GM18498 (cell line): Measurements from ENCODE around the gene ADRB2.
A peak's percentile ranks its signal among the peaks of the same experiment; 100 is the strongest.

Experiments
- ATAC-seq: cut with Tn5 transposase; IDR thresholded peaks from one replicate; pipeline ENCODE4 v1.9.1; 2021; ENCODE audit warnings: mild to moderate bottlenecking, moderate library complexity; ENCODE audit not compliant: unreplicated experiment

Gene ADRB2

DNA sequence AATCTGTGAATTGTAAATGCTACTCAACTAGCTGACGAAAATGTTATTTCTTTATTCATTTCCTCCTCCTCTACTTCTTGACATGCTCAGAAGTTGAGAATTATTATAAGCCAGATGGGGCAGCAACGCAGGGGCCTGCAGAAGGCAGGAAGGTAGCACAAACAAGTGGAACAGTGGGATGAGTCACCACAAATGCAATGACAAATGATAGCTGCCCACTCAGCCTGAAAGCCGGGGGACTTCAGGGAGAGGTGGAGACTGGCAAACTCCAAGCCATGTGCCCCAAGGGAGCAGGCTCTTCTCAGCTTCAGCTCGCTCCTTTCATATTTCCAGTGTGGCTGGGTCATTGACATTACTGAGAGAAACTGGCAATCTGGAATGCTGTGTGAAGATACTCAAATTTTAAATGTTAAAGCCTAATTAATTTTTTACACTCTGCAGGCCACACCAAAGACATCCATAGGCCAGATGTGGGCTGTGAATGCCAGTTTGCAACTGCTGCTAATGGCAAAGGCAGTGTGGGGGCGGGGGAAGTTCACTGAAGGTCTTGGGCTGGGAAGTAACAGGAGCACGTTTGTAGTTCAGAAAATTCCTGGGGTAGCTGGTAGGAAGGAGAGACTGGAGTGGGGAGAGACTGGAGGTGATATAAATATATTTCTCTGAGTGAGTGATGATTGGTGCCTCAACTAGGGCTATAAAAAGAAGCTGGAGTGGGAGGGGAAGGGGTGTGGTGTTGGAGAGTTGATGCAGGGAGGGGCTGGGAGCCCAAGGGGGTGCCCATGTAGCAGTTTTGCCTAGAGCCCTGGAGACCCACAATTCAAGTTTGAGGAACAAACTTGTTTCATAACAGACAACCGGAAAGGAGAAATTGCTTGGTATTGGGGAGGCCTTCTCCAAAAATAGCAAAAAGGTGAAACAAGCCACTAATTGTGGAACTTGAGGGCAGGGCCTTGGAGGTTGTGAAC lies 20.8 kb upstream of the ADRB2 start:
- peak; percentile 34 for ATAC-seq

GRCh38 chr5:148806520-148806931 lies 19.9 kb upstream of the ADRB2 start:
- no peak for ATAC-seq

DNA sequence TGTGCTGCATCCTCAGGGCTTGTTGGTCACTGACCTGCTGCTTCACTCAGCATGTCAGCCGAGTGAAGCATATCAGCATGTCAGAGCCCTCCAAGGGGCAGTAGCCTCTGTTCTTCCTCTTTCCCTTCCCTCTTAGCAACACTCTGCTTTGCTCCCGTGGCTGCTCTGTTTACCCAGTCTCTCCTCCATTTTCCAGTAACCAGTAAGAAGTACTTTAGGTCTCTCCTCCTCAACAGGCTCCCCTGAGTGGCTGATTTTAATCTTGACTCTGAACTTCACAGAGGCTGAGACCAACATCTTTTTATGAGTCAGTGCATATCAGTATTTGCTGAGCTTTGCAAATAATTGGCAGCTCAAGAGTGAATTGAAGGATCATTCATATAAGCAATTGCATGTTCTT lies 18.6 kb upstream of the ADRB2 start:
- no peak for ATAC-seq

DNA sequence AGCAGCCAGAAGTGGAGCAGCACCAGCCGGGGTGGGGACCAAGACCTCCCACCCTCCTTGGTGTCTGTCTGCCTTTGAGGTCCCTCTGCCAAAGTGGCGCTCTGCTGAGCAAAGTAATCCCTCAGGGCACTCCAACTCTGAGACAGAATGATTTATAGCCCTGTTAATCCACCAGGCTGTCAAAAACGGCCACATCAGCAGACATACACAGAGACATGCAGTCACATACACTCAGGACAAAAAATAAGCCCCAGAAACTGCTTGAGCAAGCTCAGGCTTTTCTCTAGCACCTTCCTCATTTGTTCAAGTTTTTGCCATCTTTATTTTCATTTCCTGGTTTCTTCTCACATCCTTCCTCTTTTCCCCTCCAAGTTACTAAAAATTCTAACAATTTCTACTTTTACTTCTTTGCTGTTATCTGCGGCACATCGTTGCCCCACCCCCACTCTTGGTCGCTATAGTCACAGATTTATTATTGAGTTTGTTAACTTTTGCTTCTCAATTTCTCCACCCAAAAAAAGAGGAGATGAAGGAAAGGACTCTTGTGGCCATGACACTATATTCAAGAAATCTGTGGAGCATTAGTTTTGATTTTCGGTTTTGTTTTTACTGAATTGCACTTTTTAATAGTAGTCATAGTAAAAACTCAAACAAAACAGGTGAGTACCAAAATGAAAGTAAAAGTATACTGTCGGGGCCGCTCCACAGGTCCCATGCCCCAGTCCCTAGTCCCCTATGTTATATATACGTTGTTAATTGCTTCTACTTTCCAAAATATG lies 17.4 kb upstream of the ADRB2 start:
- ATAC-seq: peak; percentile 65

- ATAC-seq: no peak
Measured at GRCh38 chr5:148809781-148810524, 16.5 kb upstream of the ADRB2 start.

DNA sequence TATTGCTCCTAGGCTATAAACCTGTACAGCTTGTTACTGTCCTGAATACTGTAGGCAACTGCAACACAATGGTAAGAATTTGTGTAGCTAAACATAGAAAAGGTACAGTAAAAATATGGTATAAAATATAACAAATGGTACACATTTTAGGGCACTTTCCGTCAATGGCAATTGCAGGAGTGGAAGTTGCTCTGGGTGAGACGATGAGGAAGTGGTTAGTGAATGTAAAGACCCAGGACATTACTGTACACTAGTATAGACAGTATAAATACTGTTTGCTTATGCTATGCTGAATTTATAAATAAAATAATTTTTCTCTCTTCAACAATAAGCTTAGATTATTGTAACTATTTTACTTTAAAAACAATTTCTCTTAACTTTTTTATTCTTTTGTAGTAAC lies 15.6 kb upstream of the ADRB2 start:
- ATAC-seq: no peak

GRCh38 chr5:148811756-148812155 lies 14.7 kb upstream of the ADRB2 start:
- ATAC-seq: no peak

DNA sequence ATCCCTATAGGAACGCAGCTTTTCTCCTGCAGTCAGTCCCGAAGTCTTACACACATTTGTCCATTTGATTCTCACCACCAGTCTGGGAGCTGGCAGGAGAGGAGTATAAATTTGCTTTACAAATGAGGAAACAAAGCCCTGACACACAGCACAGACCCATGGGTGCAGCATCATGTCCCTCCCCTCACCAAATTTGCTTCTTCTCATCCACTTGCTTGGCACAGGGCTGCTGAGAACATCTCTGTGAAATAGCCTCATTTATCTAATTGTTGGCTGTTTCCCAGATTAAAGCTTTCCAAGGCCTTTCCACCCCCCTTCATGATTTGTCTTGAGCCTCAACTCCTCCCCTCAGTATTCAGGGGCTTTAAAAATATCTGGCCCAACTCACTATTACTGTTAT lies 11.3 kb upstream of the ADRB2 start:
- no peak for ATAC-seq

- no peak for ATAC-seq
Measured at GRCh38 chr5:148815578-148815977, 10.8 kb upstream of the ADRB2 start.

- no peak for ATAC-seq
Measured at GRCh38 chr5:148816357-148816756, 10.1 kb upstream of the ADRB2 start.

GRCh38 chr5:148816782-148817181 lies 9.6 kb upstream of the ADRB2 start:
- no peak for ATAC-seq

DNA sequence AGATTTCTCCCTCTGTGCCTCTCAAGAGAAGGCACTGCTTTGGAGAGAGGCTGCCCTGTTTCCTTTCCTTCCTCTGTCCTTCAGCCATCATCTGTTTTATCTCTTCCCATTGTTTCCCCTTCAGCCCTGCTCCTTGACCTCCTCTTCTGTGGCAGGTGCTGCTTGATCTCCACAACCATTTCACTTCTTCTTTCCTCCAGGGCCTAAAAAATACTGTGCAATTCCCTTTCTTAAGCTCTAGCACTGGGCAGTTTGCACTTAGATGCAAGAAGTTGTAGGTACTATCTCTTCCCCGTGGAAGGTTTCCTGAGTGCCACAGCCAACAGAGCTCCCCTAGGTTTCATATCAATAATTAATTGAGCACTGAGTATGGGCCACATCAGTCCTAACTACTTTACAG lies 8.8 kb upstream of the ADRB2 start:
- no peak for ATAC-seq

- ATAC-seq: no peak
Measured at GRCh38 chr5:148820461-148821395, 5.7 kb upstream of the ADRB2 start.

DNA sequence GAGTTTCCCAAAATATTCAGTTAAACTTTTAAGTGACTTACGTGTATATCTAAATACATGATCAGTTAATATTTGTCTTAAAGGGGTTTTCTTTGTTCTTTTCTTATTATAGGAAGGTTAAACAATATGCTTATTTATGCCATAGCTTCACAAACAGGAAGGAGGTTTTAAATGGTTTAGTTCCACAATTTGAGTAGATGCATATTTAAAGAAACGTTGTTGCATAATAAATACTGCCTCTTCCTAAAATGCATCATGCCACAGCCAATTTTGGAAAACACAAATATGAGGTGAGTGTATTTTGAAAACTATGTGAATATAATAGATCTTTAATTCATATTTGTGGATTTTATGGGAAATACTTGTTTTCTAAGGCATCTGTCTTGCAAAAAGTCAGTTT lies 2.5 kb upstream of the ADRB2 start:
- no peak for ATAC-seq

DNA sequence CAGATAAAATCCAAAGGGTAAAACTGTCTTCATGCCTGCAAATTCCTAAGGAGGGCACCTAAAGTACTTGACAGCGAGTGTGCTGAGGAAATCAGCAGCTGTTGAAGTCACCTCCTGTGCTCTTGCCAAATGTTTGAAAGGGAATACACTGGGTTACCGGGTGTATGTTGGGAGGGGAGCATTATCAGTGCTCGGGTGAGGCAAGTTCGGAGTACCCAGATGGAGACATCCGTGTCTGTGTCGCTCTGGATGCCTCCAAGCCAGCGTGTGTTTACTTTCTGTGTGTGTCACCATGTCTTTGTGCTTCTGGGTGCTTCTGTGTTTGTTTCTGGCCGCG lies 727 bp upstream of the ADRB2 start:
- no peak for ATAC-seq

GRCh38 chr5:148826739-148827070 lies 294 bp downstream of the ADRB2 start:
- no peak for ATAC-seq

DNA sequence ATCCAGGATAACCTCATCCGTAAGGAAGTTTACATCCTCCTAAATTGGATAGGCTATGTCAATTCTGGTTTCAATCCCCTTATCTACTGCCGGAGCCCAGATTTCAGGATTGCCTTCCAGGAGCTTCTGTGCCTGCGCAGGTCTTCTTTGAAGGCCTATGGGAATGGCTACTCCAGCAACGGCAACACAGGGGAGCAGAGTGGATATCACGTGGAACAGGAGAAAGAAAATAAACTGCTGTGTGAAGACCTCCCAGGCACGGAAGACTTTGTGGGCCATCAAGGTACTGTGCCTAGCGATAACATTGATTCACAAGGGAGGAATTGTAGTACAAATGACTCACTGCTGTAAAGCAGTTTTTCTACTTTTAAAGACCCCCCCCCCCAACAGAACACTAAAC lies 1.3 kb downstream of the ADRB2 start:
- ATAC-seq: no peak

DNA sequence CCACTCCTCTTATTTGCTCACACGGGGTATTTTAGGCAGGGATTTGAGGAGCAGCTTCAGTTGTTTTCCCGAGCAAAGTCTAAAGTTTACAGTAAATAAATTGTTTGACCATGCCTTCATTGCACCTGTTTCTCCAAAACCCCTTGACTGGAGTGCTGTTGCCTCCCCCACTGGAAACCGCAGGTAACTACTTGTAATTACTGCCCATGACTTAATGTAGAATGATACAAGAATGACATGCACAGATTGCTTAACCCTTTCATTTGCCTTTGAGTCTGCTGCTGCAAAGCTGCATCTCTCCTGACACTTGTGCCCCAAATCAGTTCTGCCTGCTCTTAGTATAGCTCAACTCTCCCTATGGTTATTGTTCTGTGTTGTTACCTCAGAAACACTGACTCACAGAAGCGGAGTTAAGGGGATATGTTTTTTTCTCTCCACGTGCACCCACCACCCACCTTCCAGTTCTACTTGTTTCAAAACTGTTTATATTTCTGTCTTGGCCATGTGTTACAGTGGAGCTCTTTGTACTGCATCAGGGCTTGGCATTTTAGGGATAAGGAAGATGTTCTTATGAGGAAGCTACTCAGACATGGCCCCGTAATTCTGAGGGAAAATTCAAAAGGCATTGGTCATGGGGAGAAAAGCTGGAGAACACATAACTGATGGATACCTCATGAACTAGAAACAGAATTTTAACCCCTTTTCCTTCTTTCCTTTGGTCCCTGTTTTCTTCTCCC lies 2.3 kb downstream of the ADRB2 start:
- ATAC-seq: no peak

GRCh38 chr5:148829248-148829594 lies 2.8 kb downstream of the ADRB2 start:
- ATAC-seq: no peak

GRCh38 chr5:148829734-148830133 lies 3.3 kb downstream of the ADRB2 start:
- ATAC-seq: no peak
